K562 (cell line): ENCODE data around the gene TMIGD3. TPM values are rescaled to one million over a fixed set of nuclear protein-coding genes. Genes with fewer than 3 reads are reported as not detected.

Experiments used
- ATAC-seq: fragments of 200-7000 bp; cut with Tn5 transposase; 3 replicates; pipeline ENCODE4 v1.9.1; 2020; ENCODE audit warnings: moderate library complexity
- BruUV-seq: library from RNA; stranded (reverse); fragments of 400-500 nt; replicated peaks from 2 replicates; lab custom pipeline; 2021; lab: Mats Ljungman, UMichigan
- CTCF ChIA-PET: fragments of 300-600 bp; formaldehyde crosslinking; extraction: SDS; loops from one replicate; lab custom pipeline; 2021; ENCODE audit warnings: low intra/inter-chr PET ratio; lab: Yijun Ruan, JAX
- POLR2A ChIA-PET: fragments of 300-600, 350-650 bp; sonication (Branson Sonifier 250); formaldehyde crosslinking; extraction: SDS; loops from one replicate; lab custom pipeline; 2021; ENCODE audit warnings: antibody characterized with exemption, inconsistent platforms; lab: Yijun Ruan, JAX
- DNase-seq, 4 experiments: peaks; one replicate each; pipeline versions ENCODE4 v3.0.0 to v3.0.0-alpha.2; 2011 to 2018; ENCODE audit warnings: low spot score in 3 of 4, mixed read lengths in 3 of 4; ENCODE audit errors: extremely low read depth in 1 of 4
- FAIRE-seq: peaks from 2 replicates; lab custom pipeline; 2011; peaks lifted over from hg19 to GRCh38; lab: Jason Lieb, UNC
- H2AFZ ChIP-seq: 2 replicates; pipeline ENCODE4 v1.6.0; 2011; ENCODE audit warnings: low read depth, low read length, control low read depth, inconsistent platforms
- H3K27ac ChIP-seq: fragments of 200-600 bp; 3 replicates; pipeline ENCODE4 v1.8.0; 2011; ENCODE audit warnings: low read depth, mild to moderate bottlenecking, control low read depth, inconsistent platforms, low read length, moderate library complexity, mixed read lengths; ENCODE audit errors: extremely low read depth
- H3K27me3 ChIP-seq, 2 experiments: fragments of 300-600 bp in 1 of 2; 2 replicates in 1 of 2; 3 replicates in 1 of 2; pipeline versions ENCODE4 v1.6.0 to v1.8.0; 2011; ENCODE audit warnings: inconsistent platforms in 2 of 2, low read length in 2 of 2, mild to moderate bottlenecking in 1 of 2, mixed read lengths in 1 of 2, moderate library complexity in 1 of 2; ENCODE audit not compliant: control insufficient read depth in 2 of 2, insufficient read depth in 2 of 2
- H3K36me3 ChIP-seq: fragments of 300-600 bp; 3 replicates; pipeline ENCODE4 v1.8.0; 2011; ENCODE audit warnings: mild to moderate bottlenecking, low read length, inconsistent platforms; ENCODE audit not compliant: control insufficient read depth, insufficient read depth
- H3K4me1 ChIP-seq, 2 experiments: fragments of 200-600 bp in 1 of 2; replicated peaks in 1 of 2; 2 replicates in 1 of 2; 3 replicates in 1 of 2; pipeline versions ENCODE4 v1.5.1 to v1.8.0; 2011; ENCODE audit warnings: inconsistent platforms in 2 of 2, low read length in 2 of 2, mild to moderate bottlenecking in 1 of 2, mixed read lengths in 1 of 2, moderate library complexity in 1 of 2; ENCODE audit not compliant: control insufficient read depth in 2 of 2, insufficient read depth in 2 of 2
- H3K4me2 ChIP-seq: 2 replicates; pipeline ENCODE4 v1.6.1; 2011; ENCODE audit warnings: low read length, control low read depth, inconsistent platforms, mixed read lengths; ENCODE audit not compliant: insufficient read depth
- H3K4me3 ChIP-seq: fragments of 200-600 bp; sonication (generic), shearing (Covaris generic); 2 replicates; pipeline ENCODE4 v1.5.1; 2016; ENCODE audit warnings: control low read depth, inconsistent platforms
- H3K79me2 ChIP-seq: fragments of 200-600 bp; 3 replicates; pipeline ENCODE4 v1.8.0; 2011; ENCODE audit warnings: low read length, inconsistent platforms; ENCODE audit not compliant: control insufficient read depth, insufficient read depth
- H3K9ac ChIP-seq, 2 experiments: 2 replicates each; pipeline versions ENCODE4 v1.6.0 to v1.6.1; 2011; ENCODE audit warnings: low read depth in 2 of 2, low read length in 2 of 2, control low read depth in 1 of 2, inconsistent platforms in 1 of 2, mild to moderate bottlenecking in 1 of 2, mixed read lengths in 1 of 2; ENCODE audit not compliant: insufficient read depth in 1 of 2
- H3K9me1 ChIP-seq: one replicate; pipeline ENCODE4 v1.6.0; 2011; ENCODE audit warnings: inconsistent platforms, mild to moderate bottlenecking, low read length, moderate library complexity; ENCODE audit not compliant: control insufficient read depth, insufficient read depth
- H3K9me3 ChIP-seq: replicated peaks from 2 replicates; pipeline ENCODE4 v1.5.1; 2011; ENCODE audit warnings: low read depth, low read length, inconsistent platforms; ENCODE audit not compliant: control insufficient read depth, insufficient read depth
- H4K20me1 ChIP-seq: replicated peaks from 2 replicates; pipeline ENCODE4 v1.6.1; 2011; ENCODE audit warnings: low read length, inconsistent platforms, mixed read lengths; ENCODE audit not compliant: control insufficient read depth, insufficient read depth
- CEBPG ChIP-seq, 3 experiments: fragments of 200-800 bp in 1 of 3; sonication (Bioruptor generic) in 1 of 3; sonication (generic) in 1 of 3; formaldehyde crosslinking in 1 of 3; IDR thresholded peaks in 2 of 3; conservative IDR thresholded peaks in 1 of 3; 2 replicates each; pipeline versions ENCODE4 v1.6.1 to v1.8.0; 2016 to 2022; ENCODE audit warnings: missing compliant biosample characterization in 2 of 3, missing genetic modification characterization in 2 of 3, mild to moderate bottlenecking in 1 of 3, missing genetic modification reagents in 1 of 3
- KLF1 ChIP-seq: fragments of 450-650 bp; IDR thresholded peaks from 2 replicates; pipeline ENCODE4 v1.6.1; 2016; ENCODE audit warnings: missing genetic modification characterization, missing compliant biosample characterization
- MAFF ChIP-seq: IDR thresholded peaks from 2 replicates; pipeline ENCODE4 v1.6.1; 2012; ENCODE audit warnings: low read length, improper control_type of control experiment
- NCOA4 ChIP-seq: fragments of 450-650 bp; IDR thresholded peaks from 2 replicates; pipeline ENCODE4 v1.6.1; 2018; ENCODE audit warnings: mild to moderate bottlenecking; ENCODE audit not compliant: partially characterized antibody
- PML ChIP-seq: IDR thresholded peaks from 2 replicates; pipeline ENCODE4 v1.6.1; 2012; ENCODE audit warnings: low read length, inconsistent platforms
- POLR2AphosphoS2 ChIP-seq: IDR thresholded peaks from 2 replicates; pipeline ENCODE4 v1.6.1; 2012; ENCODE audit warnings: low read length, improper control_type of control experiment
- WGBS: fragments of 100-300 bp; shearing (Covaris generic); methylation state at CpG from one replicate; pipeline ENCODE4 v1.1.6; 2016; ENCODE audit warnings: low coverage, mixed read lengths; ENCODE audit not compliant: insufficient coverage; ENCODE audit errors: missing lambda C conversion rate; 5-methylcytosine and 5-hydroxymethylcytosine counted together
- in situ Hi-C: fragments of 300-500 bp; cut with MboI; formaldehyde crosslinking; loops from 4 replicates; pipeline ENCODE4 v1.15.0; 2018; ENCODE audit warnings: inconsistent platforms, mixed read lengths
- intact Hi-C: fragments of 100-400 bp; cut with micrococcal nuclease; formaldehyde crosslinking; loops from 2 replicates; pipeline ENCODE4 v1.14.2; 2022
- polyA plus RNA-seq, 8 experiments: library from polyadenylated mRNA; depleted of rRNA in 4 of 8; stranded (reverse) in 5 of 8; unstranded in 3 of 8; fragments of >200 nt; fragmentation: Nextera tagmentation in 2 of 8; fragmentation: Illumina TruSeq in 1 of 8; extraction: Ambion mirVana in 2 of 8; extraction: Trizol in 1 of 8; gene quantifications; 2 replicates each; pipeline versions ENCODE4 v1.2.1 to v1.2.3, GENCODE V29; 2011 to 2014; ENCODE audit warnings: inconsistent platforms in 1 of 8, missing spikeins in 1 of 8
- total RNA-seq, 7 experiments: library from RNA; depleted of rRNA in 6 of 7; stranded (reverse); fragments of >200 nt in 6 of 7; fragmentation: Illumina TruSeq in 2 of 7; extraction: Trizol in 2 of 7; gene quantifications; 2 replicates each; pipeline versions ENCODE4 v1.2.1 to v1.2.3, GENCODE V29; 2011 to 2021; ENCODE audit warnings: low replicate concordance in 1 of 7
- TF ChIP-seq, protein P1 (sequence below): fragments of 250-450 bp; sonication (Bioruptor Pico); IDR thresholded peaks from 2 replicates; pipeline ENCODE4 v1.4.0; 2020; ENCODE audit warnings: mild to moderate bottlenecking, moderate library complexity
- TF ChIP-seq, protein P2 (sequence below): IDR thresholded peaks from 2 replicates; pipeline ENCODE4 v1.6.1; 2011; ENCODE audit warnings: borderline replicate concordance, low read depth, mild to moderate bottlenecking, moderate library complexity, low read length; ENCODE audit not compliant: insufficient read depth, poor library complexity, severe bottlenecking
- TF ChIP-seq, protein P3 (sequence below): fragments of 450-650 bp; formaldehyde crosslinking; IDR thresholded peaks from 2 replicates; pipeline ENCODE4 v1.4.0; 2022; ENCODE audit warnings: missing genetic modification characterization

The TMIGD3 gene
- total and polyA plus RNA-seq, 9 of the 15 experiments (the other 6 are each of a cell fraction or from before 2014, with no cell fraction given) = 0.11 to 0.13 (median 0.11) TPM; not detected in 6

DNA sequence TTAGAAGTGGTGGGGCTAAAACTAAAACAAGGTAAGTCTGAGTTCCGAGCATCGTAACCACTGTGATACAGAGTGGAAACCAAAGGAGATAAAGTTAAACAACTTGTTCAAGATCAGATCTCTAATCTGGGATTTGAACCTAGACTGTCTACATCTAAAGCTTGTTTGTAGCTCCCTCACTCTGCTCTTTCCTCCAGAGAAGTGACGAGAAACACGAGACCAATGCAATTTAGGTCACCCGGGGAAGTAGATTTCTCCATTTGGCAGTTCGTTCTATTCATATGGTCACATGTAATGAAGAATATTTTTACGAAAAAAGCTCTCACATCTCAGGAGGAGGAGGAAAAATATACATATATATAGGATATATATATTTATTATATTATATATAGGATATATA lies 1.8 kb downstream of the TMIGD3 start:
- TF ChIP-seq KLF1 (tag) (no peak), NCOA4 (no peak), CEBPG (CRISPR knock-in tag; IDR thresholded peaks at IDR 0.05) (no peak), CEBPG (tag; conservative IDR thresholded peaks at IDR 0.05 in 1 of 2, IDR thresholded peaks at IDR 0.05 in 1 of 2) (no peak), PML (no peak), POLR2AphosphoS2 (no peak), MAFF (no peak)
- TF ChIP-seq, protein P1, sequence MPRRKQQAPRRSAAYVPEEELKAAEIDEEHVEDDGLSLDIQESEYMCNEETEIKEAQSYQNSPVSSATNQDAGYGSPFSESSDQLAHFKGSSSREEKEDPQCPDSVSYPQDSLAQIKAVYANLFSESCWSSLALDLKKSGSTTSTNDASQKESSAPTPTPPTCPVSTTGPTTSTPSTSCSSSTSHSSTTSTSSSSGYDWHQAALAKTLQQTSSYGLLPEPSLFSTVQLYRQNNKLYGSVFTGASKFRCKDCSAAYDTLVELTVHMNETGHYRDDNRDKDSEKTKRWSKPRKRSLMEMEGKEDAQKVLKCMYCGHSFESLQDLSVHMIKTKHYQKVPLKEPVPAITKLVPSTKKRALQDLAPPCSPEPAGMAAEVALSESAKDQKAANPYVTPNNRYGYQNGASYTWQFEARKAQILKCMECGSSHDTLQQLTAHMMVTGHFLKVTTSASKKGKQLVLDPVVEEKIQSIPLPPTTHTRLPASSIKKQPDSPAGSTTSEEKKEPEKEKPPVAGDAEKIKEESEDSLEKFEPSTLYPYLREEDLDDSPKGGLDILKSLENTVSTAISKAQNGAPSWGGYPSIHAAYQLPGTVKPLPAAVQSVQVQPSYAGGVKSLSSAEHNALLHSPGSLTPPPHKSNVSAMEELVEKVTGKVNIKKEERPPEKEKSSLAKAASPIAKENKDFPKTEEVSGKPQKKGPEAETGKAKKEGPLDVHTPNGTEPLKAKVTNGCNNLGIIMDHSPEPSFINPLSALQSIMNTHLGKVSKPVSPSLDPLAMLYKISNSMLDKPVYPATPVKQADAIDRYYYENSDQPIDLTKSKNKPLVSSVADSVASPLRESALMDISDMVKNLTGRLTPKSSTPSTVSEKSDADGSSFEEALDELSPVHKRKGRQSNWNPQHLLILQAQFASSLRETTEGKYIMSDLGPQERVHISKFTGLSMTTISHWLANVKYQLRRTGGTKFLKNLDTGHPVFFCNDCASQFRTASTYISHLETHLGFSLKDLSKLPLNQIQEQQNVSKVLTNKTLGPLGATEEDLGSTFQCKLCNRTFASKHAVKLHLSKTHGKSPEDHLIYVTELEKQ (CRISPR knock-in tag) = no peak
- TF ChIP-seq, protein P2, sequence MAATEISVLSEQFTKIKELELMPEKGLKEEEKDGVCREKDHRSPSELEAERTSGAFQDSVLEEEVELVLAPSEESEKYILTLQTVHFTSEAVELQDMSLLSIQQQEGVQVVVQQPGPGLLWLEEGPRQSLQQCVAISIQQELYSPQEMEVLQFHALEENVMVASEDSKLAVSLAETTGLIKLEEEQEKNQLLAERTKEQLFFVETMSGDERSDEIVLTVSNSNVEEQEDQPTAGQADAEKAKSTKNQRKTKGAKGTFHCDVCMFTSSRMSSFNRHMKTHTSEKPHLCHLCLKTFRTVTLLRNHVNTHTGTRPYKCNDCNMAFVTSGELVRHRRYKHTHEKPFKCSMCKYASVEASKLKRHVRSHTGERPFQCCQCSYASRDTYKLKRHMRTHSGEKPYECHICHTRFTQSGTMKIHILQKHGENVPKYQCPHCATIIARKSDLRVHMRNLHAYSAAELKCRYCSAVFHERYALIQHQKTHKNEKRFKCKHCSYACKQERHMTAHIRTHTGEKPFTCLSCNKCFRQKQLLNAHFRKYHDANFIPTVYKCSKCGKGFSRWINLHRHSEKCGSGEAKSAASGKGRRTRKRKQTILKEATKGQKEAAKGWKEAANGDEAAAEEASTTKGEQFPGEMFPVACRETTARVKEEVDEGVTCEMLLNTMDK = no peak
- TF ChIP-seq, protein P3, sequence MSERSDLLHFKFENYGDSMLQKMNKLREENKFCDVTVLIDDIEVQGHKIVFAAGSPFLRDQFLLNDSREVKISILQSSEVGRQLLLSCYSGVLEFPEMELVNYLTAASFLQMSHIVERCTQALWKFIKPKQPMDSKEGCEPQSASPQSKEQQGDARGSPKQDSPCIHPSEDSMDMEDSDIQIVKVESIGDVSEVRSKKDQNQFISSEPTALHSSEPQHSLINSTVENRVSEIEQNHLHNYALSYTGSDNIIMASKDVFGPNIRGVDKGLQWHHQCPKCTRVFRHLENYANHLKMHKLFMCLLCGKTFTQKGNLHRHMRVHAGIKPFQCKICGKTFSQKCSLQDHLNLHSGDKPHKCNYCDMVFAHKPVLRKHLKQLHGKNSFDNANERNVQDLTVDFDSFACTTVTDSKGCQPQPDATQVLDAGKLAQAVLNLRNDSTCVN (CRISPR knock-in tag) = no peak
- TF ChIP-seq, all 486 proteins: peak for 0
- H3K27ac ChIP-seq = no peak overlapping the region
- in situ Hi-C loops = no loop called here
- intact Hi-C loops = no loop called here
- no peak overlapping the region for H3K4me3 ChIP-seq
- no peaks in the 10 kb centered on the region for H3K9me3 ChIP-seq
- H3K27me3 ChIP-seq = peaks cover 6% of the 10 kb centered on the region in 2 experiments; a peak in 2 of 5 replicates
- BruUV-seq = no TSS peak
- no peaks in the 10 kb centered on the region for H3K9me1 ChIP-seq
- no peaks in the 10 kb centered on the region for H3K79me2 ChIP-seq
- no peak overlapping the region for H2AFZ ChIP-seq
- ChIA-PET POLR2A (no interaction called here), CTCF (no interaction called here)
- peaks cover 6 to 15% of the 10 kb centered on the region in 2 experiments; a peak in 4 of 5 replicates for H3K4me1 ChIP-seq
- no peak overlapping the region for H3K4me2 ChIP-seq
- no peak for DNase-seq
- FAIRE-seq = peak; percentile 67
- 8% methylated on average over 7 of the region's 7 CpGs for WGBS
- H3K9ac ChIP-seq = no peak overlapping the region
- ATAC-seq = no peak
- no peaks in the 10 kb centered on the region for H3K36me3 ChIP-seq
- no peaks in the 10 kb centered on the region for H4K20me1 ChIP-seq
